Esophagus mucosa (tissue), 1 donor: Measurements from ENCODE around the gene MRPL27. TPM values are rescaled to one million over a fixed set of nuclear protein-coding genes. Genes with fewer than 3 reads are reported as not detected.

ENCODE experiments used
- ATAC-seq: fragments of 200-7000 bp; cut with Tn5 transposase; one replicate; pipeline ENCODE4 v1.9.1; 2020
- total RNA-seq: library from RNA; stranded (reverse); gene quantifications from one replicate; pipeline ENCODE4 v1.2.4, GENCODE V29; 2023
- donor health status: DM: yes; HTN: yes; CAD: no.

The MRPL27 gene
- total RNA-seq, 1 donor from 2014 or later = 64.7 TPM

GRCh38 chr17:50382931-50383330 lies 9.9 kb upstream of the MRPL27 start:
- ATAC-seq = no peak

GRCh38 chr17:50381920-50382319 lies 8.9 kb upstream of the MRPL27 start:
- ATAC-seq = no peak

GRCh38 chr17:50381260-50381815 lies 8.4 kb upstream of the MRPL27 start:
- no peak for ATAC-seq

- no peak for ATAC-seq
These were observed 7.6 kb upstream of the MRPL27 start for GRCh38 chr17:50380369-50381259.

- no peak for ATAC-seq
These were observed 6.6 kb upstream of the MRPL27 start for GRCh38 chr17:50379351-50380132.

GRCh38 chr17:50375858-50376538 lies 3.0 kb upstream of the MRPL27 start:
- no peak for ATAC-seq

- ATAC-seq = no peak
These were observed 721 bp upstream of the MRPL27 start for GRCh38 chr17:50373705-50374104.

GRCh38 chr17:50372222-50372757 lies 694 bp downstream of the MRPL27 start:
- no peak for ATAC-seq

- ATAC-seq = no peak
These were observed 1.5 kb downstream of the MRPL27 start for GRCh38 chr17:50371526-50371925.

GRCh38 chr17:50370052-50370451 lies 2.9 kb downstream of the MRPL27 start:
- no peak for ATAC-seq

GRCh38 chr17:50367401-50367800 lies 5.6 kb downstream of the MRPL27 start:
- no peak for ATAC-seq

GRCh38 chr17:50365649-50366393 lies 7.2 kb downstream of the MRPL27 start:
- no peak for ATAC-seq

GRCh38 chr17:50365165-50365564 lies 7.8 kb downstream of the MRPL27 start:
- ATAC-seq = no peak

- ATAC-seq = no peak
These were observed 8.3 kb downstream of the MRPL27 start for GRCh38 chr17:50364715-50365114.

GRCh38 chr17:50364061-50364458 lies 8.9 kb downstream of the MRPL27 start:
- no peak for ATAC-seq

- ATAC-seq = peak; percentile 3
These were observed 9.5 kb downstream of the MRPL27 start for GRCh38 chr17:50363217-50364060.

- ATAC-seq = no peak
These were observed 10.3 kb downstream of the MRPL27 start for GRCh38 chr17:50362661-50363060.

GRCh38 chr17:50361561-50362480 lies 11.2 kb downstream of the MRPL27 start:
- ATAC-seq = peak; percentile 56

GRCh38 chr17:50360486-50361115 lies 12.4 kb downstream of the MRPL27 start:
- no peak for ATAC-seq
